Activated CD8-positive, alpha-beta memory T cell treated with anti-CD3 and anti-CD28 coated beads, Interleukin-2, amount 50 U/mL, for 4 hours (primary cell): ENCODE measurements around the gene TCAP.
"Not testable (repeated sequence)": the region's sequence is repeated elsewhere in the genome, so short reads cannot be mapped to it uniquely, and the experiment has no call there.

Experiments used
- DNase-seq: peaks from one replicate; pipeline ENCODE4 v3.0.0-alpha.2; 2020

TCAP gene

GRCh38 chr17:39706921-39707337 lies 41.8 kb downstream of the TCAP start:
- no peak for DNase-seq

DNA sequence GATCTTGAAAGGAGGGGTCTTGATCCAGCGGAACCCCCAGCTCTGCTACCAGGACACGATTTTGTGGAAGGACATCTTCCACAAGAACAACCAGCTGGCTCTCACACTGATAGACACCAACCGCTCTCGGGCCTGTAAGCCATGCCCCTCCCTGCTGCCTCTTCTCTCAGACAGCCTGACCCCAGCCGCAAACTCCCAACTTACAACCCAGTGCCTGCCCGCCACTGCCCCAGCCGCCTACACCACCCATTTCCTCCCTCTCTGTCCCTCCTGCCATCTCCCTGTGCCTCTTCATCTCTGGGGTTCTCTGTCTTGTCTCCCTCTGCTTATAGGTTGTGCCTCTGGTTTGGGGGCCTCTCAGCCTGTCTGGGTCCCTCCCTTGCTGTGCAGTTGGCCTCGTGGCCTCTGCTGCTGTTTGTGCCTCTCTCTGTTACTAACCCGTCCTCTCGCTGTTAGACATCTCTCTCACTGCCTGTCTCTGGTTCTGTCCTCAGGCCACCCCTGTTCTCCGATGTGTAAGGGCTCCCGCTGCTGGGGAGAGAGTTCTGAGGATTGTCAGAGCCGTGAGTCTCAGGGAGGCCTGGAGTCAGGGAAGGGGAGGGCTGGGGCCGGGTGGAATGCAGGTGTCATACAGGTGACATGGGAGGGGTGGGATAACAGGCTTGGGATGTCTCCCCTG lies 44.3 kb downstream of the TCAP start:
- DNase-seq = no peak

DNA sequence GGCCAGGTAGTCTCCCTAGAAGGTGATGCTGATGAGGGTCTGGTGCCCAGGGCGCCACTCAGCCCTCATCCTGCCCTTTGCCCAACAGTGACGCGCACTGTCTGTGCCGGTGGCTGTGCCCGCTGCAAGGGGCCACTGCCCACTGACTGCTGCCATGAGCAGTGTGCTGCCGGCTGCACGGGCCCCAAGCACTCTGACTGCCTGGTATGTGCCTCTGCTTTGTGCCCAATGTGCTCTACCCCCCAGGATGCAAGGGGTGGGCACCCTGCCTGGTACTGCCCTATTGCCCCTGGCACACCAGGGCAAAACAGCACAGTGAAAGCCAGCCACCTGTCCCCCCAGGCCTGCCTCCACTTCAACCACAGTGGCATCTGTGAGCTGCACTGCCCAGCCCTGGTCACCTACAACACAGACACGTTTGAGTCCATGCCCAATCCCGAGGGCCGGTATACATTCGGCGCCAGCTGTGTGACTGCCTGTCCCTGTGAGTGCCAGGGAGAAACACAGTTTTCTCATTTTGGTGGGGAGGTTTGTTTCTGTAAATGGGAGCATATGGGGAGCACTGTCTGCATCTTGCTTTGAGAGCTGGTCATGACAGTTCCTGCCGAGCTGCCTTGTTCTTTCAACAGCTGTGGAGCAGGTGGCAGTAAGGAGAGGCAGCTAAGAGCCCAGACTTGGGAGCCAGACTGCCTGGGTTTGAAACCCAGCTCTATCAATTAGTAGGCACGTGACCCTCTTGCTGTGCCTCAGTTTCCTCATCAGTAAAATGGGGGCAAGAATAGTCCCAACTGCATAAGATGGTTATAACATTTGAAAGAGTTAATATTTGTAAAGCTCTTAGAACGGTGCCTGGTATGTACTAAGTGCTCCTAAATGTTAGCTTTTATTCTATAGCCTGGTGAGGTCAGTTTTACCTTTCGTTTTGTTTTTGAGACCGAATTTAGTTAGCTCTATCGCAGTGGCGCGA lies 45.1 kb downstream of the TCAP start:
- no peak for DNase-seq

DNA sequence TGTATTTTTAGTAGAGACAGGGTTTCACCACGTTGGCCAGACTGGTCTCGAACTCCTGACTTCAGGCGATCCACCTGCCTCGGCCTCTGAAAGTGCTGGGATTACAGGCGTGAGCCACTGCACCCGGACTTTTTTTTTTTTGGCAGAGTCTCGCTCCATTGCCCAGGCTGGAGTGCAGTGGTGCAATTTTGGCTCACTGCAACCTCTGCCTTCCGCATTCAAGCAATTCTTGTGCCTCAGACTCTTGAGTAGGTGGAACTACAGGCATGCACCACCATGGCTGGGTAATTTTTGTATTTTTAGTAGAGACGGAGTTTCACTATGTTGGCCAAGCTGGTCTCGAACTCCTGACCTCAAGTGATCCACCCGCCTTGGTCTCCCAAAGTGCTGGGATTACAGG lies 45.9 kb downstream of the TCAP start:
- not testable (repeated sequence) for DNase-seq

- DNase-seq = no peak
Measured at GRCh38 chr17:39711851-39712250, 46.7 kb downstream of the TCAP start.

GRCh38 chr17:39714234-39714633 lies 49.1 kb downstream of the TCAP start:
- no peak for DNase-seq

DNA sequence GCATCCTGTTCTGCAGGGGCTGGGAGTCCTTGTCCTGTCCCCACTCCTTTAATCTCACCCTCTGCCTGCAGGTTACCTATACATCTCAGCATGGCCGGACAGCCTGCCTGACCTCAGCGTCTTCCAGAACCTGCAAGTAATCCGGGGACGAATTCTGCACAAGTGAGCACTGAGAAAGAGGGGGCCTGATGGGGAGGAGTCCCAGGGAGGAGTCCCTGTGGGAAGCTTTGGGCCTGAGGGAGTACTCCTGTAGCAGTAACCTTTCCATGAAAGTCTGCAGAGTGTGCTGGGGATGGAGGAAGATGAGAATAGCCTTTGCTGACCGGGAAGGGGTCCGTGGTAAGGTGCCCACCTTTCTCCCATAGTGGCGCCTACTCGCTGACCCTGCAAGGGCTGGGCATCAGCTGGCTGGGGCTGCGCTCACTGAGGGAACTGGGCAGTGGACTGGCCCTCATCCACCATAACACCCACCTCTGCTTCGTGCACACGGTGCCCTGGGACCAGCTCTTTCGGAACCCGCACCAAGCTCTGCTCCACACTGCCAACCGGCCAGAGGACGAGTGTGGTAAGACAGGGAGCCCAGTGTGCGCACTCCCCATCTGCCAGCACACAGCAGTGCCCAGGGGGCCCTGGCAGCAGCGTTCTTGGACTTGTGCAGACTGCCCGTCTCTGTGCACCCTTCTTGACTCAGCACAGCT lies 50.4 kb downstream of the TCAP start:
- no peak for DNase-seq
